ENCODE results near the gene FAM118B.

GRCh38 chr11:126253265-126253664, 41.7 kb downstream of the FAM118B start:
- TF ChIP-seq CTCF (IDR thresholded peaks at IDR 0.05) = no peak
- TF ChIP-seq POLR2A (IDR thresholded peaks at IDR 0.05) = no peak
